ENCODE results near the gene CCDC87. TPM values are rescaled to one million over a fixed set of nuclear protein-coding genes. Genes with fewer than 3 reads are reported as not detected.

CCDC87 gene
- total and polyA plus RNA-seq, 2 experiments from 2014 or later: 0.53 TPM; not detected in 1

DNA sequence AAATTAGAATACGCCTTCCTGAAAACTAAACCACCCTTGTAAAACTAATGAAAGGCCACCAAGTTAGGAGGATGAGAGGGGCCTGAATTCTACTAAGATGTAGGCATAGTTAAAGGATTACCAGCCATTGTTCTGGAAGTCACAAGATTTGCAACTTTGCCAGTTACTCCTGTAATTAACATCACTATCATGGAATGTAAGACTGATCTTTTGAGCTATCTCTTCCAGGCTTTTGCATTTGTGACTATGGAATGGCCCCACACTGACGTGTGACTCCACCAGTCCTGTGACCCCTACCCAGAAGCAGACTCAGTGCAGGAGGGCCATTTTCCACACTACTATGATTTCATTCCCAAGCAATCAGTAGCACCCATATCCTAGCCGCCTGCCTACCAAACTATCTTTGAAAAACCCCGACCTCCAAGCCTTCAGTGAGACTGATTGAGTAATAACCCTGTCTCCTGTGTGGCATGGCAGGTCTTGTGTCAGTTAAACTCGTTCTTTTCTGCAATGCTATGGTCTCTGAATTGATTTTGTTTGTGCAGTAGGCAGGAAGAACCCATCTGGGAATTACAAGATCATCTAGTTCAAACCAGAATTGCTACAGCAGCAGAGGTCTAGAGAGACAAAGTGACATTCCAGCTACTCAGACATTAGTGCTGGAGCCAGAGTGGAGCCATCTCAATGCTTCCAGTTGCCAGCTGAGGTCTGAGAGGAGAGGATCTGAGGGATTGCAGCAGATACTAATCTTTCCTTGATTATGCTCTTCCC, 22.6 kb downstream of the CCDC87 start:
- H4K20me1 ChIP-seq (ENCODE audit: insufficient read depth, poor library complexity, severe bottlenecking): no peaks in the 10 kb centered on the region
- DNase-seq (ENCODE audit: low spot score): no peak
- 48% methylated on average over 5 of the region's 5 CpGs for WGBS (ENCODE audit: low lambda C conversion rate, missing lambda C conversion rate)

DNA sequence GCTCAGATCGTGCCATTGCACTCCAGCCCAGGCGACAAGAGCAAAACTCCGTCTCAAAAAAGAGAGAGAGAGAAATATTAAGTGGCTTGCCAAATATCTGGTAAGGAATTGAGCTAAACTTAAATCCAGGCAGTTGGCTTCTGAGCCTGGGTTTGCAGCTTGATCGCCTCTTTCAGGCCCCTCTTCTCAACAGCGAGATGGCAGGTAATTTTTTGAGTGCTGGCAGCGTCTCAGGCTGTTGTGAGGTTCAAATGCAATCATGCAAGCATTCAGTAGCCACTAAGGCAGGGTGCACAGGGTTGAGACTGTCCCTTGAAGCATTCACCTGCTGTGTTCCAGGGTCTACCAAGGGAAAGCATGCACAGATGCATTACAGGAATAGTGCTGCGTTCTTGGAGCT, 23.8 kb downstream of the CCDC87 start:
- Histone ChIP-seq H3K27ac (no peak overlapping the region), H3K4me1 (ENCODE audit: insufficient read depth) (no peaks in the 10 kb centered on the region), H3K27me3 (no peaks in the 10 kb centered on the region), H3K36me3 (replicated peaks; ENCODE audit: insufficient read depth, low read depth) (no peaks in the 10 kb centered on the region), H3K4me2 (no peak overlapping the region), H3K79me2 (no peaks in the 10 kb centered on the region), H3K9me2 (replicated peaks; ENCODE audit: insufficient read depth) (no peaks in the 10 kb centered on the region), H3K4me3 (no peak overlapping the region), H4K20me1 (ENCODE audit: insufficient read depth, poor library complexity, severe bottlenecking) (no peaks in the 10 kb centered on the region), H2AFZ (no peak overlapping the region), H3K9me3 (ENCODE audit: low read depth) (no peaks in the 10 kb centered on the region)
- WGBS (ENCODE audit: low lambda C conversion rate, missing lambda C conversion rate): 95% methylated on average over 7 of the region's 7 CpGs
- no peak for DNase-seq (ENCODE audit: low spot score)
- TF ChIP-seq EZH2 (IDR thresholded peaks at IDR 0.05; ENCODE audit: borderline replicate concordance) (no peak), EZH2phosphoT487 (IDR thresholded peaks at IDR 0.05; ENCODE audit: low read depth, severe bottlenecking, unreplicated experiment) (no peak)
- TF ChIP-seq, protein P1, sequence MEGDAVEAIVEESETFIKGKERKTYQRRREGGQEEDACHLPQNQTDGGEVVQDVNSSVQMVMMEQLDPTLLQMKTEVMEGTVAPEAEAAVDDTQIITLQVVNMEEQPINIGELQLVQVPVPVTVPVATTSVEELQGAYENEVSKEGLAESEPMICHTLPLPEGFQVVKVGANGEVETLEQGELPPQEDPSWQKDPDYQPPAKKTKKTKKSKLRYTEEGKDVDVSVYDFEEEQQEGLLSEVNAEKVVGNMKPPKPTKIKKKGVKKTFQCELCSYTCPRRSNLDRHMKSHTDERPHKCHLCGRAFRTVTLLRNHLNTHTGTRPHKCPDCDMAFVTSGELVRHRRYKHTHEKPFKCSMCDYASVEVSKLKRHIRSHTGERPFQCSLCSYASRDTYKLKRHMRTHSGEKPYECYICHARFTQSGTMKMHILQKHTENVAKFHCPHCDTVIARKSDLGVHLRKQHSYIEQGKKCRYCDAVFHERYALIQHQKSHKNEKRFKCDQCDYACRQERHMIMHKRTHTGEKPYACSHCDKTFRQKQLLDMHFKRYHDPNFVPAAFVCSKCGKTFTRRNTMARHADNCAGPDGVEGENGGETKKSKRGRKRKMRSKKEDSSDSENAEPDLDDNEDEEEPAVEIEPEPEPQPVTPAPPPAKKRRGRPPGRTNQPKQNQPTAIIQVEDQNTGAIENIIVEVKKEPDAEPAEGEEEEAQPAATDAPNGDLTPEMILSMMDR (IDR thresholded peaks at IDR 0.05; ENCODE audit: poor library complexity): no peak

More for the DNA sequence above, 22.6 kb downstream of the CCDC87 start:
- no peak for TF ChIP-seq EZH2 (IDR thresholded peaks at IDR 0.05; ENCODE audit: borderline replicate concordance)
- TF ChIP-seq, protein P1 (IDR thresholded peaks at IDR 0.05; ENCODE audit: poor library complexity): no peak
- no peak for TF ChIP-seq EZH2phosphoT487 (IDR thresholded peaks at IDR 0.05; ENCODE audit: low read depth, severe bottlenecking, unreplicated experiment)
- Histone ChIP-seq H3K4me1 (ENCODE audit: insufficient read depth) (no peaks in the 10 kb centered on the region), H3K27ac (peak overlapping the region; percentile 38), H3K79me2 (no peaks in the 10 kb centered on the region), H3K9me3 (ENCODE audit: low read depth) (no peaks in the 10 kb centered on the region), H3K27me3 (no peaks in the 10 kb centered on the region), H3K36me3 (replicated peaks; ENCODE audit: insufficient read depth, low read depth) (no peaks in the 10 kb centered on the region), H3K4me2 (no peak overlapping the region), H3K4me3 (no peak overlapping the region), H2AFZ (no peak overlapping the region), H3K9me2 (replicated peaks; ENCODE audit: insufficient read depth) (no peaks in the 10 kb centered on the region)

DNA sequence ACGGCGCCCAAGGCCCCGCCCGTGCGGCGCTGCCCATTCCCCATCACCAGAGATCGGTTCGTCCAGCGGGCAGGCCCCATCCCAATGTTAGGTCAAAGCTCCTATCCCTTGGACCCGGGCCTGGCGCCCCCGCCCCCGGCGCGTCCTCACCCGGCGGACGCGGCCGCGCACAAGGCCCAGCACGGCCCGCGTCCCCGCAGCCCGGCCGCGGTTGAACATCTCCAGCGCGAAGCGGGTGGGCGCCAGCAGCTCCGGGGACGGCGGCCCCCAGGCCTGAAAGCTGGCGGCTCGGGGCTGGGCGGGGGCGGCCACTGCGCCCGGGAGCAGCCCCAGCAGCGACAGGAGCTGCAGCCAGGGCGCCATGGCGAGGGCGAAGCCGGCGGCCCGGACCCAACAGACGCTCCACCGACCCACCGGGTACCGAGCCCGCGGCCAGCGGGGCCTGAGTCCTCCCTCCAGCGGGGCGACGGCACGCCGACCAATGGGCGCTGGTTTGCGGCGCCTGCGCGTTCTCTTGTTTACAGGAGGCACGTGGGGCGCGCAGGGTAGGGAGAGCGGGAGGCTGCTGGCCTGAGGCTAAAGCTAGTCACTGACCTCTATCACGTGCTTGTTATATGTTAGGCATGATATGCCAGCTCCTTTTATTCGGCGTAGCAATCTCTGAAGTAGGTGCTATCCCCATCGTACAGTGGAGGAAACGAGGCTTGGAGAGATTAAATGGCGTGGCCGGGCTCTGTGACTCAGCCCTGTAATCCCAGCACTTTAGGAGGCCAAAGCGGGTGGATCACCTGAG, 24.5 kb downstream of the CCDC87 start, which contains the start of gene CTSF:
Gene CTSF, minus strand, starts transcription at position 483 of the 793 bp plus-strand sequence. Its CDS starts 120 bp downstream, at position 363.
- Histone ChIP-seq H3K9me3 (ENCODE audit: low read depth) (no peaks in the 10 kb centered on the region), H3K79me2 (no peaks in the 10 kb centered on the region), H4K20me1 (ENCODE audit: insufficient read depth, poor library complexity, severe bottlenecking) (no peaks in the 10 kb centered on the region), H3K36me3 (replicated peaks; ENCODE audit: insufficient read depth, low read depth) (no peaks in the 10 kb centered on the region), H3K9me2 (replicated peaks; ENCODE audit: insufficient read depth) (no peaks in the 10 kb centered on the region), H3K4me1 (ENCODE audit: insufficient read depth) (no peaks in the 10 kb centered on the region), H3K4me3 (no peak within 1 kb of the TSS), H3K27ac (no peak within 1 kb of the TSS), H3K27me3 (no peaks in the 10 kb centered on the region), H2AFZ (no peak within 1 kb of the TSS), H3K4me2 (no peak within 1 kb of the TSS)
- WGBS (ENCODE audit: low lambda C conversion rate, missing lambda C conversion rate): 97% methylated on average over 64 of the region's 77 CpGs
- TF ChIP-seq EZH2 (IDR thresholded peaks at IDR 0.05; ENCODE audit: borderline replicate concordance) (no peak), EZH2phosphoT487 (IDR thresholded peaks at IDR 0.05; ENCODE audit: low read depth, severe bottlenecking, unreplicated experiment) (no peak)
- TF ChIP-seq, protein P1 (IDR thresholded peaks at IDR 0.05; ENCODE audit: poor library complexity): no peak
- no peak for DNase-seq (ENCODE audit: low spot score)

All from hepatocyte (in vitro differentiated cells).